ENCODE results near the gene GRAMD1B. TPM values are rescaled to one million over a fixed set of nuclear protein-coding genes. Genes with fewer than 3 reads are reported as not detected.
A peak's percentile ranks its signal among the peaks of the same experiment; 100 is the strongest.

The GRAMD1B gene
- total RNA-seq, 1 donor from 2014 or later: 8.8 TPM

GRCh38 chr11:123628936-123629683 is 199.0 kb downstream of the GRAMD1B start:
- Histone ChIP-seq H3K36me3 (ENCODE audit: control insufficient read depth, insufficient read depth, low read length) (no peaks in the 10 kb centered on the region), H3K4me3 (ENCODE audit: low read depth, low read length) (no peak overlapping the region), H3K27me3 (ENCODE audit: control insufficient read depth, insufficient read depth, low read length) (no peaks in the 10 kb centered on the region)
- TF ChIP-seq, protein P1, sequence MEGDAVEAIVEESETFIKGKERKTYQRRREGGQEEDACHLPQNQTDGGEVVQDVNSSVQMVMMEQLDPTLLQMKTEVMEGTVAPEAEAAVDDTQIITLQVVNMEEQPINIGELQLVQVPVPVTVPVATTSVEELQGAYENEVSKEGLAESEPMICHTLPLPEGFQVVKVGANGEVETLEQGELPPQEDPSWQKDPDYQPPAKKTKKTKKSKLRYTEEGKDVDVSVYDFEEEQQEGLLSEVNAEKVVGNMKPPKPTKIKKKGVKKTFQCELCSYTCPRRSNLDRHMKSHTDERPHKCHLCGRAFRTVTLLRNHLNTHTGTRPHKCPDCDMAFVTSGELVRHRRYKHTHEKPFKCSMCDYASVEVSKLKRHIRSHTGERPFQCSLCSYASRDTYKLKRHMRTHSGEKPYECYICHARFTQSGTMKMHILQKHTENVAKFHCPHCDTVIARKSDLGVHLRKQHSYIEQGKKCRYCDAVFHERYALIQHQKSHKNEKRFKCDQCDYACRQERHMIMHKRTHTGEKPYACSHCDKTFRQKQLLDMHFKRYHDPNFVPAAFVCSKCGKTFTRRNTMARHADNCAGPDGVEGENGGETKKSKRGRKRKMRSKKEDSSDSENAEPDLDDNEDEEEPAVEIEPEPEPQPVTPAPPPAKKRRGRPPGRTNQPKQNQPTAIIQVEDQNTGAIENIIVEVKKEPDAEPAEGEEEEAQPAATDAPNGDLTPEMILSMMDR (IDR thresholded peaks at IDR 0.05; ENCODE audit: insufficient read depth, low read length, poor library complexity, severe bottlenecking): no peak
- DNase-seq (ENCODE audit: low read depth): no peak

GRCh38 chr11:123630126-123630608 is 200.1 kb downstream of the GRAMD1B start:
- H3K4me3 ChIP-seq (ENCODE audit: low read depth, low read length): no peak overlapping the region
- H3K36me3 ChIP-seq (ENCODE audit: control insufficient read depth, insufficient read depth, low read length): no peaks in the 10 kb centered on the region
- H3K27me3 ChIP-seq (ENCODE audit: control insufficient read depth, insufficient read depth, low read length): no peaks in the 10 kb centered on the region
- DNase-seq (ENCODE audit: low read depth): no peak
- TF ChIP-seq, protein P1 (IDR thresholded peaks at IDR 0.05; ENCODE audit: insufficient read depth, low read length, poor library complexity, severe bottlenecking): no peak

DNA sequence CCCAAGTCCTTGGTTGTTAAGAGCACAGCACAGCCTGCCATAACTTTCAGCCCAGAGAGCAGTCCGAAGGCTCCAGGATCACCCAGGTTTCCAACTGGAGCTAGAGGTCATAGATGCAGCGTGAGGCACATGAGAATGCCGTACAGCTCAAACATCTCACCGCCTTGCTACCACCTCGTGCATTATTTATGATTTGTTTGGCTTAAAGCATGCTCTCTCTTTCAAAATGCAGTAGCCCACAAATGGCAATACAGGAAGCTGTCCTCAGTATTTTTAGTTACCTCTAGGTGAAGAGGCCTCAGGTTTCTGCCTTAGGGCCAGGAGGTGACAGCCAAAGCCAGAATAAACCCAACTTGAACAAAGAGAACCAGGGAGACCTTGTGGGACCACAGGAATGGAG is 210.0 kb downstream of the GRAMD1B start:
- Histone ChIP-seq H3K27me3 (ENCODE audit: control insufficient read depth, insufficient read depth, low read length) (no peaks in the 10 kb centered on the region), H3K36me3 (ENCODE audit: control insufficient read depth, insufficient read depth, low read length) (no peaks in the 10 kb centered on the region), H3K4me3 (ENCODE audit: low read depth, low read length) (no peak overlapping the region)
- TF ChIP-seq, protein P1 (IDR thresholded peaks at IDR 0.05; ENCODE audit: insufficient read depth, low read length, poor library complexity, severe bottlenecking): no peak
- no peak for DNase-seq (ENCODE audit: low read depth)

GRCh38 chr11:123640677-123641494 is 210.8 kb downstream of the GRAMD1B start:
- no peak for DNase-seq (ENCODE audit: low read depth)
- Histone ChIP-seq H3K4me3 (ENCODE audit: low read depth, low read length) (no peak overlapping the region), H3K36me3 (ENCODE audit: control insufficient read depth, insufficient read depth, low read length) (no peaks in the 10 kb centered on the region), H3K27me3 (ENCODE audit: control insufficient read depth, insufficient read depth, low read length) (no peaks in the 10 kb centered on the region)
- TF ChIP-seq, protein P1 (IDR thresholded peaks at IDR 0.05; ENCODE audit: insufficient read depth, low read length, poor library complexity, severe bottlenecking): peak; percentile 89

GRCh38 chr11:123641495-123641840 is 211.4 kb downstream of the GRAMD1B start:
- no peak overlapping the region for H3K4me3 ChIP-seq (ENCODE audit: low read depth, low read length)
- no peak for DNase-seq (ENCODE audit: low read depth)
- H3K27me3 ChIP-seq (ENCODE audit: control insufficient read depth, insufficient read depth, low read length): no peaks in the 10 kb centered on the region
- no peaks in the 10 kb centered on the region for H3K36me3 ChIP-seq (ENCODE audit: control insufficient read depth, insufficient read depth, low read length)
- TF ChIP-seq, protein P1 (IDR thresholded peaks at IDR 0.05; ENCODE audit: insufficient read depth, low read length, poor library complexity, severe bottlenecking): no peak
